ENCODE measurements around the gene EFCAB6.

The EFCAB6 gene

GRCh38 chr22:43550672-43551071, 261.4 kb downstream of the EFCAB6 start:
- no peak for DNase-seq (ENCODE audit: low read depth)

- no peak for DNase-seq (ENCODE audit: low read depth)
These were observed 262.0 kb downstream of the EFCAB6 start for GRCh38 chr22:43550024-43550620.

- DNase-seq (ENCODE audit: low read depth) = no peak
These were observed 265.9 kb downstream of the EFCAB6 start for GRCh38 chr22:43546186-43546585.

GRCh38 chr22:43544289-43544673, 267.8 kb downstream of the EFCAB6 start:
- no peak for DNase-seq (ENCODE audit: low read depth)

GRCh38 chr22:43543522-43544288, 268.4 kb downstream of the EFCAB6 start:
- DNase-seq (ENCODE audit: low read depth) = no peak

- DNase-seq (ENCODE audit: low read depth) = no peak
These were observed 269.2 kb downstream of the EFCAB6 start for GRCh38 chr22:43542681-43543521.

GRCh38 chr22:43541462-43542407, 270.4 kb downstream of the EFCAB6 start:
- DNase-seq (ENCODE audit: low read depth) = no peak

GRCh38 chr22:43541022-43541421, 271.1 kb downstream of the EFCAB6 start:
- DNase-seq (ENCODE audit: low read depth) = no peak

DNA sequence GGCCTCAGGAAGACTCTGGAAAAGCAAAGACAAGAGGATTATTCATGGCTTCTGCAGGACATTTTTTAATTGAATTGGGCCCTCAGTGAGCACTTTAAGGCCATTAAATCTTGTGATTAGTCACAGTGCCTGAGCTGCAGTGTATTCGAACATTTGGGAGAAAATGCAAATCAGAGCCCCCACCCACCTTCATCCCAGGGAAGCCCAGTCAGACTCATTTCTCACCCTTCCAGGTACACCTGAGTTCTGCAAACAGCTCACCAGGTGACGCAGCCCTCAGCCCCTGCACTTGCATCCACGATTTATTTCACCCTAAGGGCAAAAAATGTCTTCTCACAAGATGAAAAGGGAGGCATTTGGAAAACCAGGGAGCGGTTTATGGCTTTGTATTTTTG, 271.6 kb downstream of the EFCAB6 start:
- DNase-seq (ENCODE audit: low read depth) = no peak

DNA sequence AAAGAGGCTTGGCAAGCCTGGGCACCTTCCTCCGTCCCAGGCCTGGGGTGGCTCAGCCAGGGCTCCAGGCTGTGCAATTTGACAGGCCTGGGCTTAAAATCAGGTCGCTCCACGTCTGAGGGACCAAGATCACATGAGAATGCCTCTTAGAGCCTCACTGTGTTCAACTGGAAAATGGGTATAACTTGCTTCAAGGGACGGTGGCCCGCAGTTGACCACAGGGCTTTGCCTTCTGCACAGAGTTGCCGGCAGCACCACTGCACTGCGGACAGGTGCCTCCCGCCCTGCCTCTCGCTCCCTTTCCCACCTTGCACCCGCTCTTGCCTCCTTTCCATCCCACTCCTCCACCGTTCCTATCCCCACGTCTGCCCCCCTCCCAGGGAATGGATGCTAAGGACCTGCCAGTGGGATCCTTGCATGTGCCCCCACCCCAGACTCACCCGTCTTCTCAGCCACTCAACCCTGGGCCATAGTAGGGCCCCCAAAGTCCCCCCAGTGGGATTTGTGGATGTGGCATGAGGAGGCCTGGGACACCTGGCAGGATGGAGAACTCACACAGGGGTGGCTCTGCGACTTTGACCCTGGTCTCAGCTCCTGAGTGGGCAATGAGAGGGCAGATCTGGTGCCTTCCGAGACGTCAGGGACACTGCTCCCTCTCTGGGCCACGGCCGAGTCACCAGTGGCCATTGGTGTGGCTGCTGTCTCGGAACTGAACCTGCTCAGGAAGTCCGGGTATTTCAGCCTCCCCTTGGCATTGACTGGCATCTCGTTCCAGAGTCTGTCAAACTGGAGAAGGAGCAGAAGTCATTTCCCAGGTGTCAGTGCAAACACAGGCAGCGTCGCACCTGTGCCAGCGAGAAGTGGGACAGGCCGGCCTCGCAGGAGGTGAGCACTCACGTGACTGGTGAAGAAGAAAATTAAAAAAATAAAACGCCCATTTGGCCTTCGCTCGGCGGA, 272.3 kb downstream of the EFCAB6 start:
- no peak for DNase-seq (ENCODE audit: low read depth)

- no peak for DNase-seq (ENCODE audit: low read depth)
These were observed 275.0 kb downstream of the EFCAB6 start for GRCh38 chr22:43537019-43537585.

DNA sequence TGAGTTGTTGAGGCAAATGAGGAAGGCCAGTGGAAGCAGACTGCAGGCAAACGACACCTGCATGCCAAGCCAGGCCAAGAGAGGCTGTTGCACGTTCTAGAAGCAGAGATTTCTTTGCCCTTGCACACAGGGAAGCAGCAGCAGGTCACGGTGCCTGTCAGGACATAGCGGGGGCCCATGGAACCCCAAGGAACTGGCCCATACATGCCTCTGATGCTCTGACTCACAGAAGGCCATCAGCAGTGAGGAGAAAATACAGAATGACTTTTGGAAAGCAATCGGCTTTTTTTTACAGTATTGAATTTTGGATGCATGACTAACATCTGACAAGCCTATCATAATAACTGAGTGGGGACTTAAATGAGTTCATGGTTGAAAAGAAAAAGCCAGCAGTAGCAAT, 276.4 kb downstream of the EFCAB6 start:
- DNase-seq (ENCODE audit: low read depth) = no peak

- DNase-seq (ENCODE audit: low read depth) = no peak
These were observed 276.8 kb downstream of the EFCAB6 start for GRCh38 chr22:43535336-43535735.

- DNase-seq (ENCODE audit: low read depth) = no peak
These were observed 277.2 kb downstream of the EFCAB6 start for GRCh38 chr22:43534916-43535315.

DNA sequence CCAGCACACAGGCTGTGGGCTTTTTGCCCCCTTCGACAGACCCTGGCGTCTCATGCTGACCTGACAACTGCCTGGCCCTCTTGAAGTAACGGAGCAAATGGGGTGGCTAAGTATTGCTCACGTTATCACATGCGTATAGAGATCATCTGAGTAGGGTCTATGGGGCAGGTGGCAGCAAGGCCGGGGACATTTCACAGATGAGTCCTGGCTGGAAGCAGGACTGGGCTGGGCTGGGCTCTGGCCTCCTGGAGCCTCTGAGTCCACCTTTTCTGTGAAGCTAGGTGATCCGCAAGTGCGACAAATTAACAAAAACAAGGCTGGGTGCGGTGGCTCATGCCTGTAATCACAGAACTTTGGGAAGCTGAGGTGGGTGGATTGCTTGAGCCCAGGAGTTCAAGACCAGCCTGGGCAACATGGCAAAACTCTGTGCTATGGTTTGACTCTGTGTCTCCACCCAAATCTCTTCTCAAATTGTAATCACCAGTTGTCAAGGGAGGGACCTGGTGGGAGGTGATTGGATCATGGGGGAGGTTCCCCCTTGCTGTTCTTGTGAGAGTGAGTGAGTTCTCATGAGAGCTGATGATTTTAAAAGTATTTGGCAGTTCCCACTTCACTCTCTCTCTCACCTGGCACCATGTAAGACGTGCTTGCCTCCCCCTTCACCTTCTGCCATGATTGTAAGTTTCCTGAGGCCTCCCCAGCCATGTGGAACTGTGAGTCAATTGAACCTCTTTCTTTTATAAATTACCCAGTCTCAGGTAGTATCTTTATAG, 278.3 kb downstream of the EFCAB6 start:
- DNase-seq (ENCODE audit: low read depth) = no peak

DNA sequence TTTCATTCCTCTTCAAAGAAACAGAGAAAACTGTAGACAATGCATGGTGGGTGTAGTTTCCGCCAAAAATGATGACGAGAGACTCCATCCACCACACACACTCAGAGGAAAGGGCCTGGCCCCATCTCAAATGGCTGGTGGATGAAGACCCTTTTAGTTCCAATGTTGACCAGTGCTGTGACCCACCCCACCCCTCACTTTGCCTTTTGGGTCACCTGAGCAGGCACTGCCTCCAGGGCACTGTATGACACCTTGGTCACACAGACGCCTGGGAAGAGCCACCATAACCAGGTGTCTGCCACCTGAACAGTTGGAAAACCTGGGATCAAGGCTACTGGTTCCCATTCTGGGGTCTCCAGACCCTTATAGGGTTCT, 279.0 kb downstream of the EFCAB6 start:
- DNase-seq (ENCODE audit: low read depth) = no peak

GRCh38 chr22:43532301-43533155, 279.6 kb downstream of the EFCAB6 start:
- no peak for DNase-seq (ENCODE audit: low read depth)

DNA sequence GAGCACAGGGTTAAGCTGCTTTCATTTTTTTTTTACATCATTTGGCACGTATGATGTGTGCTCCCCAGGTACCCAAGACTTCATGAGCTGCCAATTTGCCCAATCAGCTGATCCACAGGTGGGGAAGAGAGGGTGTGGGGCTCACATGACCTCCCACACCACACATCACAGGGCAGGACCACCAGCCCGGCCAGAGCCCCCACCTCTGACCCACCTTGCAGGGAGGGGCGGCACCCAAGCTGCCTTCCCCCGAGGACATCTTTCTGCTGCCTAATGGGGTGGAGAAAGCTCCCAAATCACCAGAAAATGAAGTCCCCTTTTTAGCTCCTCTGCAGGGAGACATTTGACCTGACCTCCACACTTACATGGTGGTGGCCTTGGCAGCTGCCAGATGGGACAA, 280.5 kb downstream of the EFCAB6 start:
- no peak for DNase-seq (ENCODE audit: low read depth)
